KMS-11 (cell line): ENCODE results near the gene AP3B1.
"Not testable (repeated sequence)": the region's sequence is repeated elsewhere in the genome, so short reads cannot be mapped to it uniquely, and the experiment has no call there.

ENCODE experiments used
- H2AFZ ChIP-seq: fragments of 200-600 bp; sonication (generic); 2 replicates; pipeline ENCODE4 v1.6.1; 2016; ENCODE audit warnings: antibody characterized with exemption, mixed run types, low read depth
- H3K27ac ChIP-seq: fragments of 200-600 bp; sonication (generic); 2 replicates; pipeline ENCODE4 v1.6.1; 2016; ENCODE audit warnings: mild to moderate bottlenecking, mixed run types
- H3K27me3 ChIP-seq: fragments of 200-600 bp; sonication (generic); 2 replicates; pipeline ENCODE4 v1.6.1; 2017; ENCODE audit warnings: mild to moderate bottlenecking, low read depth, mixed run types, moderate library complexity; ENCODE audit not compliant: insufficient read depth
- H3K36me3 ChIP-seq: fragments of 200-600 bp; sonication (generic); 2 replicates; pipeline ENCODE4 v1.6.1; 2017; ENCODE audit warnings: mild to moderate bottlenecking, mixed run types; ENCODE audit not compliant: insufficient read depth
- H3K4me1 ChIP-seq: fragments of 200-600 bp; sonication (generic); 2 replicates; pipeline ENCODE4 v1.6.1; 2016; ENCODE audit warnings: mild to moderate bottlenecking, low read depth, mixed run types; ENCODE audit not compliant: poor library complexity, severe bottlenecking
- H3K4me2 ChIP-seq: fragments of 200-600 bp; sonication (generic); 2 replicates; pipeline ENCODE4 v1.7.0; 2016; ENCODE audit warnings: mild to moderate bottlenecking, mixed run types
- H3K4me3 ChIP-seq: fragments of 200-600 bp; sonication (generic); IDR thresholded peaks from 2 replicates; pipeline ENCODE4 v1.6.1; 2017; ENCODE audit warnings: low read depth, low read length, mixed read lengths; ENCODE audit not compliant: insufficient read depth
- H3K79me2 ChIP-seq: fragments of 200-600 bp; sonication (generic); 2 replicates; pipeline ENCODE4 v1.6.1; 2016; ENCODE audit warnings: low read depth, mixed run types; ENCODE audit not compliant: insufficient read depth
- H3K9ac ChIP-seq: fragments of 200-600 bp; sonication (generic); 2 replicates; pipeline ENCODE4 v1.6.1; 2016; ENCODE audit warnings: mild to moderate bottlenecking, mixed run types
- H4K20me1 ChIP-seq: fragments of 200-600 bp; sonication (generic); 2 replicates; pipeline ENCODE4 v1.6.1; 2016; ENCODE audit warnings: mild to moderate bottlenecking, mixed run types; ENCODE audit not compliant: insufficient read depth
- CTCF ChIP-seq: fragments of 200-600 bp; sonication (generic); conservative IDR thresholded peaks from 2 replicates; pipeline ENCODE4 v1.6.1; 2017; ENCODE audit warnings: low read depth, mild to moderate bottlenecking, antibody characterized with exemption, low read length, moderate library complexity, mixed read lengths

Gene AP3B1

GRCh38 chr5:78056901-78057514, 237.5 kb downstream of the AP3B1 start:
- H3K27ac ChIP-seq, result no peak overlapping the region
- H3K36me3 ChIP-seq, result no peaks in the 10 kb centered on the region
- no peaks in the 10 kb centered on the region for H3K79me2 ChIP-seq
- H3K4me2 ChIP-seq, result no peak overlapping the region
- no peaks in the 10 kb centered on the region for H3K4me1 ChIP-seq
- no peak overlapping the region for H3K9ac ChIP-seq
- no peak overlapping the region for H3K4me3 ChIP-seq
- H3K27me3 ChIP-seq, result no peaks in the 10 kb centered on the region
- H4K20me1 ChIP-seq, result no peaks in the 10 kb centered on the region
- TF ChIP-seq CTCF, result no peak
- no peak overlapping the region for H2AFZ ChIP-seq

DNA sequence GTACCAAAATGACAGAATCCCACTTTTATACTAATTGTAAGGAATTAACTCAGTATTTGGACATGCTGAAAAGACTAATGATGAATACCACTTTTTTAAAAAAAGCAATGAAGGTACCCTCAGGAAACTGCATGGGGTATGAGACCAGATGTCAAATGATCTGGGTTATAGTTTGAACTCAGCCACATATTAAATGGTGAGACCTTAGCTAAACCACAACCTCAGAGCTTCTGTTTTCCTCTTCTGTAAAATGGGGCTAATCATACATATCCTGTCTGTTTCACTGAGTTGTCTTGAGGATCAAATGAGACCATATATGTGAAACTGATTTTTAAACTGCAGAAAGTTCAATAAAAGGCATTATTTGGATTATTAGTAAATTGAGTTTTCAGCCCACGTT, 238.4 kb downstream of the AP3B1 start:
- Histone ChIP-seq H3K36me3 (no peaks in the 10 kb centered on the region), H3K27ac (no peak overlapping the region), H3K9ac (no peak overlapping the region), H3K4me2 (no peak overlapping the region), H3K4me1 (no peaks in the 10 kb centered on the region), H3K4me3 (no peak overlapping the region), H4K20me1 (no peaks in the 10 kb centered on the region), H2AFZ (no peak overlapping the region), H3K27me3 (no peaks in the 10 kb centered on the region), H3K79me2 (no peaks in the 10 kb centered on the region)
- TF ChIP-seq CTCF, result no peak

DNA sequence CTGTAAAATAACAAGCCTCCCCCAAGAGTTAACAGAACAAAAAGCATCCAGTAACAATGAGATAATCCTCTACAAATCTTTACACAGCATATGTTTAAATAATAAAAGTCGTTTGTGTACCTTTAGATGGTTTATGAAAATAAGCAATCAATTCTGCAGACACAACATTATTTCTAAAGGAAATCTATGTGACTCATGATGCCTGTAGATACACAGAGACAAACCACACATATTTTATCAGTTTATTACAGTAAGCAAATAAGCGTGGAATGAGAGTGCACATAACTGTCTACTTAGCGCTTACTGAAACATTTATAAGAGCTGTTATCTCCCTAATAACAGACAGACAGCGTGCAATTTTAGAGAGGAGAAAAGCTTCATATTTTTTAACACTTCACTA, 243.6 kb downstream of the AP3B1 start:
- Histone ChIP-seq H3K27ac (no peak overlapping the region), H3K27me3 (no peaks in the 10 kb centered on the region), H3K4me3 (no peak overlapping the region), H3K9ac (no peak overlapping the region), H3K4me1 (no peaks in the 10 kb centered on the region), H3K79me2 (no peaks in the 10 kb centered on the region), H4K20me1 (no peaks in the 10 kb centered on the region), H3K36me3 (no peaks in the 10 kb centered on the region), H3K4me2 (no peak overlapping the region), H2AFZ (no peak overlapping the region)
- TF ChIP-seq CTCF, result no peak

DNA sequence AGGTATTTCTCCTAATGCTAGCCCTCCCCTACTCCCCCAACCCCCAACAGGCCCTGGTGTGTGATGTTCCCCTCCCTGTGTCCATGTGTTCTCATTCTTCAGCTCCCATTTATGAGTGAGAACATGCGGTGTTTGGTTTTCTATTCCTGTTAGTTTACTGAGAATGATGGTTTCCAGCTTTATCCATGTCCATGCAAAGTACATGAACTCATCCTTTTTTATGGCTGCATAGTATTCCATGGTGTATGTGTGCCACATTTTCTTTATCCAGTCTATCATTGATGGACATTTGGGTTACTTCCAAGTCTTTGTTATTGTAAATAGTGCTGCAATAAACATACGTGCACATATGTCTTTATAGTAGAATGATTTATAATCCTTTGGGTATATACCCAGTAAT, 247.7 kb downstream of the AP3B1 start:
- H3K4me1 ChIP-seq, H3K36me3 ChIP-seq, H3K9ac ChIP-seq, H3K4me3 ChIP-seq, H3K27ac ChIP-seq, H3K4me2 ChIP-seq, H3K79me2 ChIP-seq, H3K27me3 ChIP-seq, H2AFZ ChIP-seq, H4K20me1 ChIP-seq: not testable (repeated sequence)

- Histone ChIP-seq H2AFZ (no peak overlapping the region), H3K4me3 (no peak overlapping the region), H3K79me2 (no peaks in the 10 kb centered on the region), H3K27me3 (no peaks in the 10 kb centered on the region), H4K20me1 (no peaks in the 10 kb centered on the region), H3K9ac (no peak overlapping the region), H3K27ac (no peak overlapping the region), H3K4me2 (no peak overlapping the region), H3K36me3 (no peaks in the 10 kb centered on the region), H3K4me1 (no peaks in the 10 kb centered on the region)
- no peak for TF ChIP-seq CTCF
Observed at GRCh38 chr5:78046006-78046405, 248.5 kb downstream of the AP3B1 start.
